NCI-H1930 (cell line): ENCODE results near the gene KCNJ1.

Source experiments
- DNase-seq, 2 experiments: peaks; one replicate each; lab custom pipeline; 2025; lab: John Stamatoyannopoulos, UW

Gene KCNJ1

DNA sequence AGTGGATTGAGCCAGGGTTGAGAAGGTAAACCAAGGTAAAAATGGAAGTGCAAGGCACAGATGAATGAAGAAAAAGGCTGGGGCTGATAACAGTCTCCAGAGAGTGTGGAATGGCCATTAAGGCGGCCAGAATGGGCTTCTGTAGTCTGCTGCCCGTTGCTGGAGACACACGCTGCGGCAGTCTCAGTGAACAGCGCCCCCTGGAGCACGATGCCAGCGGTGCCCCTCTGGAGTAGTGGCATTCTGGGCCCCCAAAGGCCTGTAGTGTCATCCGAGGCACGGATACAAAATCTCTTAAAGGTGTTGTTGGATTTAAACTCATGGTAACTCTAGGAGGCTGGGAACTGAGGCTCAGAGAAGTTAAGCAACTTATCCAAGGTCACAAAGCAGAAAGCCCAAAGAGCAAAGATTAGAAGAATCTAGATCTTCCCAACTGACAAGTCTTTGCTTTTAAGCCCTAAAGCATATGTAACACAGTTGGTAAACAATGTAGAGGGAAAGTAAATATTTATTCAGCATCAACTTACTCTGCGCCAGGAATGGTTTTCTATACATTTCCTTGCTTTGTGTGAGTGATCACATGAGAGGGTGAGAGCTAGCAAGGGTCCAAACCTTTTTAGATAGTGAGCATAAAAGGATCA, 18.2 kb downstream of the KCNJ1 start:
- DNase-seq, result peak in 1 of 2 experiments; percentile 56

DNA sequence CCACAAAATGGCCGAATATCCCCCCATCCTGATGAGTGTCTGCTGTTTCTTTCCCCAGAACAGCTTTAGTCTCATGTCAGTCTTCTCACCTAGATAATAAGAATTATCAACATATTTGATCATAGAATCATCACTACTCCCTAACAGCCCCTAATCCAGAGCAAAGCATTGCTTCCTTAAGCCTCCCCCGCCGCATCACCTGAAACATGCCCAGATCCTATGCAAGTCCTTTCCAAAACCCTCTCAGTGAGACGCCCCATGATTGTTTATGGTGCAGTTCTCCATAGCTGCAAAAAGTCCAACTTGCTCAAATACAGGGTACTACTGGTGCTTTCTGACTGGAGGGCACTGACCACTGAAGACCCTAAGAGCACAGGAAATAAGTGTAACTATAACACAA, 20.1 kb downstream of the KCNJ1 start:
- no peak for DNase-seq

DNA sequence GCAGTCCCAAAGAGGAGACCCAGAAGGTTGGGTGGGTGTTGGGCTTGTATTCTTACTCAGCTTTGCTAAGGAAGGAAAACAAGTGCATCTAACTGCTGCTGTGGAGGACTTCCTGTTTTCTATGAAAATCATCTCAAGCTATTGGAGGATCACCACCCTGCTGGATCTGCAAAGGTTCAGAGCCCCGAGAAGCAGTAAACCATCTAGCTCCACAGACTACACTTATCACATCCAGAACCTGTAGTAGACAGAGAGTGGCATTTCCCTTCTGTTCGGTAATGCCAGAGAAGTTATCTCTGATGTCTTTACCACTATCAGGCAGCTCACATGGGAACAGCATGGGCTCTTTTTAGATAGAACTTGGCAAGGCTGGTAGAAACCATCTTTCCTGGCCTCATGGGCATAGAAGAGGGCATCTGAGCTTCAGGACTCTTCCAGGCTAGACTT, 21.7 kb downstream of the KCNJ1 start:
- no peak for DNase-seq

DNA sequence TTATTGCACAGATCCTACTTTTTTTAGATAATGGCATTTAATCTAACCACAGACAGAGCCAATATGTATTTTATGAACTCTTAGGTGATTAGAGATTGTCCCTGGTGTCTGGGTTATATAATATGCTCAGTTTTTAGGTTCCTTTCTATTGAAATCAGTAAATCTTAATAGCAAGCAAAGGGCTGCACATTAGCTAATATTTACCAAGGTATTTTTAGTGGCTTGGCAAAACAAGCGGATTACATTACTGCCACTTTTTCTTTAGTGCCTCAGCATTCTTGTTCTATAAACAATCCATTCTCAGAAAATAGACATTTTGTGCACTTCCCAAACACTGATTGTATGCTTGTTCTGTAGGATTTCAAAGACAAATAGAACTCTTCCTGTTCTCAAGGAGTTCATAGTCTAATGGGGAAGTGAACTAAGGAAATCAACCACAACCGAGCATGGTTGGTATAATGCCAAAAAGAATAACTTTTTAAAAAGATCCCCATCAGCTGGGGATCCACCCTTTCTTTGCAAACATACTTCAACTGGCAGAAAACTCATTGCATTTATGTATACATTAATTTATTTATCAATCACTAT, 23.8 kb downstream of the KCNJ1 start:
- no peak for DNase-seq

DNA sequence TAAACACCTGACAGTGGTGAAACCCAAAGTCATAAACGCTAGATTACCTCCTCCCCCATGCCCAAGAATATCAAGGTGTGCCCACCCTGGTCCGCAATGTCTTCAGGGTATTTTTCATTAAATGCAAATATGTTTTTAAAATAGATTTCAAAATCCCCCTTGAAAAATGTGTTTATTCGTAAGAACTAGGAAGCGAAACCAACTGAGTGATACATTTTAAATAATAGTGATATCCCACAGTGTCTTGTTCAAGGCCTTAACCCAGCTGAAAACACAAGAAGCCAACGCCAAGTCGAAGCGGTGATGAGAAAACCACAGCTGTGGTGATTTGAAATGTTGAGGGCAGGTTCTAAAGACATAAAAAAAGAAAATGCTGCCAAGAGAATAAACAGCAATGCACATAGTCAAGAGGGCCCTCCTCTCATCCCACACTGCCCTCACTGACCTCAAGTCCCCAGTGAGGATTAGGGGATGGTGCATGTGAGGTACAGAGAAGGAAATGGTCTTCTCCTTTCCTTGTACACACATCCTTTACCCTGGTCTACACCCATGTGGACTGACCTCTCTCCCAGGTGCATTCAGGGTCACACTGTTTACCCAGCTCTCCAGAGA, 25.5 kb downstream of the KCNJ1 start:
- no peak for DNase-seq

DNA sequence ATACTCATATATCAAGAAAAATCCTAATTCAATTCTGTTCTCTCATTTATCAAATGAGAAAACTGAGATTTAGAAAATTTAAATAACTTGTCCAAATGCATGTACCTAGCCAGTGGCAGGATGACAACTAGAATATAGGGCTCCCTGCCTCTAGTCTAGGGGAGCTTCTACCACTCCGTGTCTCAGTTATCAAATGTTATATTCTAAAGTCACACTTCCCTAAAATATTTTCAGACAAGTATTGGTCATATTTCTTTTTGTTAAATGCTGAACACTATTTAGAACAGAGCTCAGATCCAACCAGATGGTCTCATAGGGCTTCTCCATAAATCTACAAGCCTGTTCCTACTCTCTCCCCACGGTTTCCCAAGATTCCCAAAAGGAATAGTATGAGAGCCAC, 26.3 kb downstream of the KCNJ1 start:
- no peak for DNase-seq

DNA sequence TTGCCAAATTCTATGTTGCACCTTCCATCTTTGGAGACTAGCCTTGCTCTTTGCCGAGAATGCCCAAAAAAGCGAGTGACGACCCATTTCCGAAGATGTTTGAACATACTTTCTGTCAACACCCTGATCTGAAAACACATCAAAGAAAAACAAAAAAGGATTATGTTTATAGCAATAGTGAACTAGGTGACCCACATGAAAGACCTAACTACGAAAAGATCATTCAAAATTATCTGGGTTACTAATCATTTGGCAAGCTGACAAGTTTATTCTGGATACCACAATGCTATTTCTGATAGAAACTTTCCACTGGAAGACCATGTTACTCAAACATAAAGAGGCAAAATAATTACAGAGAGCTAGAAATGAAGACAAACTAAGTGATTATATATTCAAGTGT, 27.0 kb downstream of the KCNJ1 start:
- DNase-seq, result no peak

DNA sequence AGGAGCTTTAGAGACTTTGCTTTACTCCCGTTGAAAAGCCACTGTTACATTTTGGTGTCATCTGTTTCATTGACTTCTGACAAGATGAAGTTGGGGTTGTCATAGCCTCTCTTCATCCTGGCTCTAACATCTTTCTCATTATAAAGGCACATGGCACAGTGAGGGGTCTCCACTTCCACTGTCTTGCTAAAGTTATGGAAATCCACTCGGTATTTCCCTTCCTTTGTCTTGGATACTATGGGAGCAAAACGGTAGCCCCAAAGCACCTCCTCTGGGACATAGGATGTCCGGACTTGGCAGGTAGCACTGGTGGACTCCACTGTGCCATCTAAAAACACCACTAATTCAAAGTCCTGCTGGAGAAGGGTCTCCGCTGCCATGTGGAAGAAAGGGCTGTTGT, 28.0 kb downstream of the KCNJ1 start:
- DNase-seq, result no peak

DNA sequence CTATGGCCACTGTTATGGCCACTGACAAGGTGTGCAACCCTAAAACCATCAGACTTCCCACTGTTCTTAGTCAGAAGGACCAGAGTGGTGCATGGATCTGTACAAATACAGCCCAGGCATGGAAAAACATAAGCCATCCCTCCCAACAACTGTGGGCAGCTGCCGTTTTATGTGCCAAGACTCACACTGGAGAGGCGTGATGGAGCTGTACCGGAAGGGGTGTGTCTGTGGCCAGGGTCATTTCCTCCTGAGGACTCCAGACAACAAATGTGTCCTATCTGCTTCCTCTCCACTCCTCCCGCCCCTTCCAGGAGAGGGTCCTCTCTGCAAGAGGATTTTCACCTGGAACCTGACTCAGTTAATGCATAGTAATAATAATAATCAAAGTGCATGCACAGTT, 29.5 kb downstream of the KCNJ1 start:
- DNase-seq, result no peak

DNA sequence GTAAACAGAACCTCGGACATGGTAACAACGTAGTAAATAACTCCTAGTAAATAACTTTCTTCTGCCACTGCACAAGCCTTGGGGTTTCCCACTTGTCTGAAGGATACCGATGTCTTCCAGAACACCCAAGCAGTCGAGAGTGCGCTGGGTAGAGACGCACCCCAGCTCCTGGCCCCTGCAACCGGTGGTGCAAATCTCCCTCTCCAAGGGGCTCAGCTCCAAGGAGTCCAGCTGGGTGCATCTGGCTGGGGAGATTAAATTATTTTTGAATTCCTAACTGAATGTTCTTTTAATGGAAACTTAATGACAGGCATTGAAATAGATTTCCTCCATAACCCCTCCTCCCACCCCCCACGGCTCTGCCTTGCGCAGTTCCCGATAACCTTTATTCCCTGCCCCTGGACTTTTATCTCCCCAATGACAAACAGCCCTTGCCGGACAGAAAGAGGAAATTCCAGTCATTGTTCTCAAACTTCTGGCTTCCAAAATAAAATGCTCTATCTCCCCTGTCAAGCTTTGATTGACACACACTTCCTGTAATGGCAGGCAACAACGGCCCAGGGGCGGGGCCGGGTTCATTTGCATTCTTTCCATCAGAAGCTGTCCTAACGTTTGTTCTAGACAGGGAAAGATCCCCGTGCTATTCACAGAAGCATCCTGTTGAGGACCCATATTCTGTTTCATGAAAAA, 31.2 kb downstream of the KCNJ1 start:
- DNase-seq, result no peak

DNA sequence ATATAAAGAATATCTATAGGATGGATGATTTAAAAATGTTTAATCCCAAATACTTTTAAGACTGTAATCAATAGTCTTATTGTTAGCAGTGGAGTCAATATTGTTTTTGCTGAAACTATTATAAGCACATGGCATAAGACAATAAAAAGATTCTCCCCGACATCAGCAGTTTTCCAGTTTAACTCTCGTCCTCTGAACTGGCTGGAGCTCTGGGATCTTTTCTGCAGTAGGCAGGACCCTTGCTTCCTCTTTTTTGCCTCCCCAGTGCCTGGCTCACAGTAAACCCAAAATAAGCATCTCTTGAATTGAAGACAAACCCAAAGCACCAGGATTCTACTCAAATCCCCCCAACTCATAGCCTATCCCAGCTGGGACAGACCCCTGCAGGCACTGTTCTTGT, 32.9 kb downstream of the KCNJ1 start:
- DNase-seq, result no peak

DNA sequence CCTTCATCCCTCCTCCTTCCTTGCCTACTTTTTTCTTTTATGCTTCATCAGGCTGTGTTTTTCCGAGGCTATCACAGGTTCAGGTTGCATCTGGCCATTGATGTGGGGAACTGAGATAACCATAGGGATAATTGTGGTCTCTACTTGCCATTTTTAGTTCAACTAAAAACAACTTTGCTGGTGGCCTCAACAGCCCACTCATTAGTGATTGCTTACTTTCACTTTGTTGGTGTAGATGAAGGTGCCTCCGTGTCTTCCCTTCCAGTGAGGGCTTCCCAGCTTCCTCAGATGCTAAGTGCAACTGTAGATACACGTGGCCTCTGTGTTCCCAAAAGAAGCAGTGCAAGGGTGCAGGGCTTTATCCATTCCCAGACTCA, 35.0 kb downstream of the KCNJ1 start:
- DNase-seq, result no peak

DNA sequence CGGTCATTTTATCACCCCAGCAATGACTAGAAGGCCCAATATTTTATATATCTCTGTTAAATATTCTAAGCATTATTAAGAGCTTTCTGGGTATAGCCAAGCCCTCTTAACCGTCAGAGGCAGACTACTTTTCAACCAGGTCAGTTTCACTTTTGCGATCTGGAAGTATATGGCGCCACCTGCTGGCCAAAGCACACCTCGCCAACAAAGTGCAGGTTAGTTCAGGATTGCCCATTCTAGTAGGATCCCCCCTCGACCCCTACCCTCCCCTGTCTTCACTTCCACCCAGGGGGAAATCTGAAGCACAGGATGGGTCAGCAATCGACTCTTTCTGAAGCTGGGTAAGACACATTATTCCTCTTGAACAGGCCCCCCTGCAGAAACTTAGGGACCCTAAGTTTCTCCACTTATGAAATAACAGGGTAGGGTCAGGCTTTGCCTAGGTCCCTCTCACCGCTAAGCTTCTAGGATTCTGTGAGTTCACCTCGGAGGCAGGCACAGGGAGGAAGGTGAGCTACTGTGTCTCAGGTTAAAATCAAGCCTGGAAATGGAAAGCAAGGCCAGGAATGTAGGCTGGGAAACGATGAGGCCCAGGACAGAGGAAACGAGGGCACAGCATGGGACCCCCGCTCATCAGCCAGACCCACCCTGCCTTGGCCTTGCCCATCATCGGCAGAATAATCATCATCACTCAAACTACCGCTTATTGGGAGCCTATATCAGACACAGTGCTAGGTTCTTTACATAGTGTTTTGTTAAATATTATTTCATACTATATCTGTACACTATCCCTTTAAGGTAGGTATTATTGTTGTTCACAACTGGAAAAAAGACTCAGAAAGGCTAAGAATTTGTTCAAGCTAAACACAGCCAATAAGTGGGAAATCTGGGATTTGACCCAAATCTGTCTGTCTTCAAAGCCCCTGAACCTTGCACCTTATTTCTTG, 35.6 kb downstream of the KCNJ1 start:
- peak; percentile 52 to 78 for DNase-seq

DNA sequence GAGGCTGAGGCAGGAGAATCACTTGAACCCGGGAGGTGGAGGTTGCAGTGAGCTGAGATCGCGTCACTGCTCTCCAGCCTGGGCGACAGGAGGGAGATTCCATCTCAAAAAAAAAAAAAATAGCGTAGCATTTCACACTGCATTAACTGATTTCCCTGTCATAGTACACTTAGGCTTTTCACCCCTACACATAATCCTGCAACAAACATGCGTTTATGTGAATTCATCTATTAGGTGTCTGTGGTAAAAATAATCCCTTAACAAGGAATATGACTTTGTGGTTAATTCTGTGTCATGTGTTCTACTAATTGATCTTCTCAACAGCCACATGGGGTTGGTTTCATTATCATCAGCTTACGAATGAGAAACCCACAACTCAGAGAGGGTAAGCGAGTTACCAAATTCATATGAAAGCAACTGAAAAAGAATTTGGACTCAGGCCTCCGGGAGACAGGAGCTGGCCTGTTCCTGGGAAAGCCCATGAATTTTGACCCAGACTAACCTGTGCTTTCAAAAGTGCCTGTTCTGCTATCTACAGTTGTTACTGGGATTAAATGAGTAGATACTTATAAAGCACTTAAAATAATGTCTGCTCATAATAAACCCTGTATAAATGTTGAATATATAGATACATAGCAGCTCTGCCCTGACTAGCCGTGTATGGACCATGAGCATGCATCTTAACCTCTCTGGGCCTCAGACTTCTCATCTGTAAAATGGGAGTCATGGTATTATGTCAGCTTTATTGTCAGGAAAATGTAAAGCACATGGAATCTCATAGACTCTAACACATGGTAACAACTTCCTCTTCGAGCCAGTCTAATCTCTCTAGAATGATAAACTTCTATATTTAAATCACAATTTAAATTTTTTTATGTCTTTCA, 36.6 kb downstream of the KCNJ1 start:
- no peak for DNase-seq

DNA sequence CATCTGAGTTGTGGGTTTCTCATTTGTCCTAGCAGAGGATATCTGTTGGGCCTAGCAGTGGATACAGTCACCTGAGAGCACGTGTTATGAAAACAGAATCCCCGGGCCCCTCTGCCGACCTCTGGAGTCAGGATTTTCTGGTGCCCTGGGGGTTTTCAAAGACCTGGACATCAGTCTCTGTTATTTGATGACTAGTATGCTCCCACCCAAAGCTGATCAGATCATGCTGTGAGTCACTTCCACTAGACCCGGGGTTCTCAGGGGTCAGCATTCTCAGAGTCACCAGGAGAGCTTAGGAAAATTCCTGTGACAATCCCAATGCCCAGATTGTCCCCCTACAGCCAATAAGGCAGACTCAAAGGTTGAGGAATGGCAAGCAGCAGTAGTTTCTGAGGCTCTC, 38.7 kb downstream of the KCNJ1 start:
- DNase-seq, result no peak

DNA sequence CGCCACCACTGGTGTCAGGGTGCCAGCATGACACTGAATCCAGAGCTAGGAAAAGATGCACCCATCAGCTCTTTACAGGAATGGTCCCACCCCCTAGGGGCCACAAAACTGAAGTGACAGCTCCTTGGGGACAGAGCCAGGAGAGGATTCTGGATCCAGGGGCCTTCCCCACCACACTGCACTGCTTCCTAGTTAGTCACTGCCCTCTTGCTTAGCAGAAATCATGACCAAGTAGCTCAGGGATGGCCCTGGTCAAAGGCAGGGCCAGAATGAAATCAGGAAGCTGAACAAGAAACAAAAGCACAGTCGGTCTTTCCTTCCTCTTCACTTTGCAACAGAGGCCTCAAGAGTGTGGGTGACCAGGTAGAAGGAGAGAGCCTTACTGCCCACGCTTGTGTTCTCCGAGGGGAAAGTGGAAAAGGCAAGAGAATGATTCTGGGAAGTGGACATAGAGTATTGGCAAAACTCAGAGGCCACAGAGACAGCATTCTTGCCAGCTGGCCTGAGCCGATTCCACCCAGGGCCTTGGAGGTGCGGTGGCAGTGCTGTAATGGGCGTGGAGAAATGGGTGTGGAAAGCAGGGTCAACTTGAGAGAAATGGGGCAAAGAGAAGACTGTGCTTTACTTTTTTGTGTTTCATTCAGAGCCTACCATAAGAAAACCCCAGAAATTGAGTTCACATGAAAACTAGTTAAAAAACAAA, 39.8 kb downstream of the KCNJ1 start:
- no peak for DNase-seq

DNA sequence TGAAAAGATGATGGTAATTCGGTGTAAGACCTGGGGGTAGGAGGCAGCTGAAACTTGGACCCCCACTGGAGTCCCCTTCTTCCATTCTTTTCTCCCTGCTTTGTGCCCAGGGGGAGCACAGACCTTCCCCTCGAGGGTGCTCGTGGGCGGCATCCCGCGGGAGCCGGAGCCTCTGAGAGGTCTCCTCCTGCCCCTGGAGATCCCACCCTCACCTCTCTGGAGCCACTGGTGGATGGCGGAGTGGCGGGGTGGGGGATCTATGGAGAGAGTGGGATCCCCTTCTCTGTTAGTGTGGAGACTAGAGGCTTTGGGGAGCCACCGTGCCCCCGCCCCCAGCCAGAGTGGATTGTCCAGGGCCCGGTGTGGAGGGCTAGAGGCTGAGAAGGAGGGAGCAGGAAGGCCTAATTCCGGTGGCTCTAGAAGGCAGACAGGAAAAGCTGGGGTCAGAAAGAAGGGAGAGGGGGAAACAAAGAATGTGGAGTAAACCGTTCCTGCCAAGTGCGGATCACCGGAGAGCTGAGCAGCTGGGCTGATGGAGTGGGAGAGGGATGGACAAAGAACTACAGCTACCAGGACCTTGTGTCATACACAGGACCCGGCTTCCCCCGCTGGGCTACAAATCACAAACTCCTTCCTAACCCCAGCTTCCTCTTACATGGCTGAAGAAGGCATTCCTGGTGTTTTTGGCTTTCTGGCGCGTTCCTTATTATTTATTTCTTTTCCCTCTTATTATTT, 41.9 kb downstream of the KCNJ1 start:
- DNase-seq, result no peak

DNA sequence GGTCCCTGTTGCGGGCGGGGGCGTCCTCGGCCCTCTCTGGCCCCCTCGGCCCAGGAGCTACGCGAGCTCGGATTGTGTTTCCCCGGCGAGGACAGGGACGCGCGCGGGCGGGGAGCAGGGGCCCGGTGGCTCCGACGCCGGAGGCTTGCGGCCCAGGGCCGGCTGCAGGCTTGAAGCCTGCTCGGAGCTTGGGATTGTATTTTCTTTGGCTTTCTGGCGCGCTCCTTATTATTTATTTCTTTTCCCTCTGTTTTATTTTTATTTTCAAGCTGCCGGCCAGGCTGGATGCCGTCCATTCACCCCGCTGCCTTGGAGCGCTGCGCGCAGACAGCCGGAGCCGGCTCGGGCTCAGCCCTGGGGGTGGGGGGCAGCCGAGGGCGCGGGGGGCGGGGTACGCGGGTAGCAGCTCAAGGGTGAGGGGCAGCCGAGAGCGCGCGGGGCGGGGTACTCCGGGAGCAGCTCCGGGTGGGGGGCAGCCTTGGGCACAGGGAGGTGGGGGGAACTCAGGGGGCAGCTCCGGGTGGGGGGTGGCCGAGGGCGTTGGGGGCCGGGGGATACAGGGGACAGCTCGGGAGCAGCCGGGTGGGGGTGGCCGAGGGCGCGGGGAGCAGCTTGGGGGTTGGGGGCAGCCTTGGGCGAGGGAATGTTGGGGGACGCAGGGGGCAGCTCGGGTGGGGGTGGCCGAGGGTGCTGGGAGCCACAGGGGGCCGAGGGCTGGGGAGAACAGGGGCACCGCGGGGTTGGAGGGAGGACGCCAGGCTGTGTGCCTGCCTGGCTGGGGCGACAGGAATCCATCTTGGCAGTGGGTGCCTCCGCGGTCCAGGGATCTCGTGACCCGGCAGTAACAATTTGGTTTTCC, 42.7 kb downstream of the KCNJ1 start:
- no peak for DNase-seq

DNA sequence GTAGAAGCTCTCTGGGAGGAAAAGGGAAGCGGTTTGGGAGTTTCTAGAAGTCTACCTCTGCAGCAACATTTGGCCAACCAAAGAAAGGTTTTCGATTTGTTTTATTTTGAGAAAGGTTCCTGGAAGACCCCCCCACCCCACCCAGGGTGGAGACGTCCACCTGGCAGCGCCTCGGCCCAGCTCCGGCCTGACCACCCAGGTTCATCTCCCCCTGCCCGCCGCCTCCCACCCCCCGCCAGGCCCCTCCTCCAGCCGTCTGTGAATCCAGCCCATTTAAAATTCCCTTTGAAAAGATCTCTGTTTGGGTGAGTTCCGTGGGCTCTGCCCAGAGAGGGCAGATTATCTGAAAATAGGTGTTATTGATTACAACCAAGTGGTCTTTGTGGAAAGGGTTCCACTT, 43.3 kb downstream of the KCNJ1 start:
- DNase-seq, result no peak
